Activated CD8-positive, alpha-beta T cell treated with anti-CD3 and anti-CD28 coated beads for 36 hours (primary cell): ENCODE measurements around the gene DPP6. TPM values are rescaled to one million over a fixed set of nuclear protein-coding genes. Genes with fewer than 3 reads are reported as not detected.
A peak's percentile ranks its signal among the peaks of the same experiment; 100 is the strongest.
"Not testable (repeated sequence)": the region's sequence is repeated elsewhere in the genome, so short reads cannot be mapped to it uniquely, and the experiment has no call there.

Experiments
- ATAC-seq: fragments of 200-7000 bp; cut with Tn5 transposase; one replicate; pipeline ENCODE4 v1.10.0; 2021; ENCODE audit warnings: mild to moderate bottlenecking, moderate library complexity
- CTCF ChIA-PET: fragments of 350-600 bp; sonication (Branson Sonifier 250); formaldehyde crosslinking; loops from one replicate; lab custom pipeline; 2021; ENCODE audit warnings: antibody characterized with exemption; lab: Charles Lee
- POLR2A ChIA-PET: fragments of 350-600 bp; sonication (Branson Sonifier 250); formaldehyde crosslinking; loops from one replicate; lab custom pipeline; 2021; ENCODE audit warnings: antibody characterized with exemption; lab: Charles Lee
- DNase-seq: peaks from one replicate; pipeline ENCODE4 v3.0.0-alpha.2; 2020
- H3K27ac Mint-ChIP-seq: one replicate; pipeline ENCODE4 v1.8.0; 2021; ENCODE audit warnings: mild to moderate bottlenecking, mixed read lengths
- H3K27me3 Mint-ChIP-seq: one replicate; pipeline ENCODE4 v1.8.0; 2021; ENCODE audit warnings: mixed read lengths
- H3K36me3 Mint-ChIP-seq: one replicate; pipeline ENCODE4 v1.8.0; 2021; ENCODE audit warnings: low read depth, mixed read lengths
- H3K4me1 Mint-ChIP-seq: one replicate; pipeline ENCODE4 v1.8.0; 2021; ENCODE audit warnings: low read depth, mixed read lengths
- H3K4me3 Mint-ChIP-seq: one replicate; pipeline ENCODE4 v1.8.0; 2021; ENCODE audit warnings: mild to moderate bottlenecking, moderate library complexity, mixed read lengths
- H3K9me3 Mint-ChIP-seq: one replicate; pipeline ENCODE4 v1.8.0; 2021; ENCODE audit warnings: mixed read lengths
- intact Hi-C: fragments of 100-400 bp; cut with micrococcal nuclease; formaldehyde crosslinking; loops from one replicate; pipeline ENCODE4 v1.10.0; 2022
- total RNA-seq, 2 experiments: library from RNA; stranded (reverse); gene quantifications; one replicate each; pipeline ENCODE4 v1.2.3, GENCODE V29; 2021

DPP6 gene
- total RNA-seq, 2 experiments from 2014 or later: not detected

DNA sequence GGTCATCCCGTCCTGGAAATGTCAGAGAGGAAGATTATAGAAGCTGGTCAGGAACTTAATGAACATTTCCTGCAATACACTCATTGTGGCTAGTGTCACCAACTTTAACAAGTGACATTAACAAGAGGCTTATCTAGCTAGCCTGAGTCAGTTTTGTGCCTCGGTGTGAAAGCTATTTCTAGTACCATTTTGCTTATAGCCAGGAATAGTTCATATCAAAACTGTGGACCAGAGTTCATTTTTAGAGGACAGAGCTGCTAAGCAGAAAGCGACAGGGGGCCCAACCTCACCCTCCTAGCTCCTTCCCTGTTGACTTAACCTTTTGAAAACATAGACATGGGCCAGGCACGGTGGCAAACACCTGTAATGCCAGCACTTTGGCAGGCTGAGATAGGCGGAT, 76.9 kb downstream of the DPP6 start:
- H3K4me3 Mint-ChIP-seq, H3K27ac Mint-ChIP-seq, DNase-seq, CTCF ChIA-PET, H3K9me3 Mint-ChIP-seq, H3K4me1 Mint-ChIP-seq, ATAC-seq, intact Hi-C loops, POLR2A ChIA-PET, H3K27me3 Mint-ChIP-seq, H3K36me3 Mint-ChIP-seq: not testable (repeated sequence)

DNA sequence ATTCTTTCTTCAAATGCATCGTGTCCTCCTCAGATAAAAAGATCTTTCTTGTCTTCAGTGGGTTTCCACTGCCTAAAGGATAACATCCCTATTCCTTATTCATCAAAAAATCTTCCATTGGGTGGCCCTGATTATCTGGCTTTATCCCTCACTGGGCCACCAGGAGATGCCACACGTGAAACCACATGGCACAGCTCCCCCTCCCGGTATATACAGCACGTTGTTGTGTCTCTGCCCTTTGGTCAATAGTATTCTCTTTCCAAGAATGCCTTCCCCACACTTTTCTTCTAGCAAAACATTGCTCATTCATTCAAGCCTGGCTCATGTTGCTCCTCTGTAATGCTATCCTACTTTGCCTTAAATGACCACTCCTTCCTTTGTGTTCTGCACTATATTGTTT, 80.4 kb downstream of the DPP6 start:
- H3K4me3 Mint-ChIP-seq, H3K4me1 Mint-ChIP-seq, CTCF ChIA-PET, intact Hi-C loops, ATAC-seq, H3K27ac Mint-ChIP-seq, POLR2A ChIA-PET, DNase-seq, H3K27me3 Mint-ChIP-seq, H3K36me3 Mint-ChIP-seq, H3K9me3 Mint-ChIP-seq: not testable (repeated sequence)

DNA sequence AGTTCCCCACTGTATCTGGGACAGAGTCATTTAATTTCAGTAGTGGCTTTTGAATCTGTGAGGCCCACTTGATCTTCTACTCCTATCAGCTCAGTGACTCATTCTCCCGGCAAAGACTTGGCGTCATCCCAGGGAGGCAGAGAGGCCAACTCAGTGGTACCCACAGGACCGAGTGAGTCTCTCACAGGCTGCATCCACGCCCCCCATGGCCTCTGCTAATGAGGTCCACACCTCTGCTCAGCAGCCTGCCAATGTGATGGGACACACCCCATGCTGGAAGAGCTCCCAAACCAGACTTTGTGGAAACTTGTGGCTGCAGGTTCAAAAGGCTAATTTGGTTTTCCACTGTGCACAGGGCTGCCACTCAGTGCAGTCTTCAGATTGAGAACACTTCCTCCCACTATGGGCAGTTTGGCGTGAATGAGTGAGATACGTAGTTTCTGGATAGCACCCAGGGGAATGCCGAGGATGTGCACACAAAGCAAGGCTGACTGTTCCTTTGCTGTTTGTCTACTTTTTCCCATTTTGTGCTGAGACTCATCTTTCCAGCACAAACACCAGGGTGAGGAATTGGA, 81.6 kb downstream of the DPP6 start:
- ATAC-seq, H3K9me3 Mint-ChIP-seq, H3K4me3 Mint-ChIP-seq, H3K27ac Mint-ChIP-seq, H3K27me3 Mint-ChIP-seq, CTCF ChIA-PET, intact Hi-C loops, DNase-seq, POLR2A ChIA-PET, H3K36me3 Mint-ChIP-seq, H3K4me1 Mint-ChIP-seq: not testable (repeated sequence)

DNA sequence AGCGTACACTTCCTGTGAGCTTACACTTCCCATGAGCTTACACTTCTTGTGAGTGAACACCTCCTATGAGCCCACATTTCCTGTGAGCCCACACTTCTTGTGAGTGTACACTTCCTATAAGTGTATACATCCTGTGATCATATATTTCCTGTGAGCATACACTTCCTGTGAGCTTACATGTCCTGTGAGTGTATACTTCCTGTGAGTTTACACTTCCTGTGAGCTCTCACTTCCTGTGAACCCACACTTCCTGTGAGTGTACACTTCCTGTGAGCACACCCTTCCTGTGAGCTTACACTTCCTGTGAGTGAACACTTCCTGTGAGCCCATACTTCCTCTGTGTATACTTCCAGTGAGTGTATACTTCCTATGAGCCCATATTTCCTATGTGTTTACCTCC, 82.5 kb downstream of the DPP6 start:
- peak; percentile 74 for ATAC-seq
- DNase-seq, H3K36me3 Mint-ChIP-seq, H3K9me3 Mint-ChIP-seq, H3K4me1 Mint-ChIP-seq, H3K4me3 Mint-ChIP-seq, H3K27me3 Mint-ChIP-seq, intact Hi-C loops, POLR2A ChIA-PET, CTCF ChIA-PET: not testable (repeated sequence)
- H3K27ac Mint-ChIP-seq: peak overlapping the region; percentile 11

DNA sequence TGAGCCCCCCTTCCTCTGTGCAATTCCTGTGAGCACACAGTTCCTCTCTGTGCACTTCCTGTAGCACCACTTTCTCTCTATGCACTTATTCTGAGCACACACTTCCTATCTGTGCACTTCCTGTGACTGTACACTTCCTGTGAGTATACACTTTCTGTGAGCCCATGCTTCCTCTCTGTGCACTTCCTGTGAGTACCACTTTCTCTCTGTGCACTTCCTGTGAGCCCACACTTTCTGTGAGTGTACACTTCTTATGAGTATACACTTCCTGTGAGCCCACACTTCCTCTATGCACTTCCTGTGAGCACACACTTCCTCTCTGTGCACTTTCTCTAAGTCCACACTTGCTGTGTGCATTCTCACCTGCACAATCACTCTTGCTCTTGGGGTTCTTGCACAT, 83.4 kb downstream of the DPP6 start:
- H3K4me3 Mint-ChIP-seq, intact Hi-C loops, CTCF ChIA-PET, DNase-seq, H3K9me3 Mint-ChIP-seq, POLR2A ChIA-PET, H3K4me1 Mint-ChIP-seq, H3K27me3 Mint-ChIP-seq, H3K36me3 Mint-ChIP-seq: not testable (repeated sequence)
- peak overlapping the region; percentile 38 for H3K27ac Mint-ChIP-seq
- ATAC-seq: peak; percentile 45

DNA sequence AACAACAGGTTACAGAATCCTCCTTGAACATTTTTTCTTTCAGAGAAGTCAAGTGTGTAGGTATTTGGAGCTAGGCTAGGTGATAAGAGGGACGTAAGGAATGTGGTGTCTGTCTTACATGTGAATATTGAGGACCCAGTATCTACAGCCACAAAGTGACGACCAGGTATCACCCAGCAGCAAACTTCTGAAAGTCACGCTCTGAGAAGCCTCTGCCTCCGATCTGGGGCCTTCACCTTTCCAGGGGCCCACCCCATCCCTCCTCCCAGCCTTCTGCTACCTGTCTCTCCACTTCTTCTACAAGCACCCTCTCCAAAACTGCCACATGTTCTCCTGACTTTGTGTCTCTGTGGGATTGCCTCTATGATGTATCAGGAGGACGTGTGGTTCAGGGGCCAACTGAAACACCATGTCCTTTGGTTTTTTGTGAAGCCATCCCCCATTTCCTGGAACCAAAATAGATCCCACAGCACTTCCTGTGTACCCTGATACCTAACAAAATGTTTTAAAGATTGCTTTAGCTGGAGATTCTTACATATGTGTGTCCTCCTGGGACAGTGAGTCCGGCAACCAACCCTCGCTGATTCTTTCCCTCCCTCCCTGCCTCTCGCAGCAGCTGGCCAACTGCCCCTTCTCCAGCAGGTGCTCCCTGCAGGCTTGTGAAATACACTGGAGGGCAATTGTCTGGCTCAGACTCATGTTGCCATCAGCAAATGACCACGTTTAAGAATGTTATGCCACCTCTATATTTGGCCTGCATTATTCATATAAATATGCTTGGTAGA, 93.9 kb downstream of the DPP6 start:
- H3K27me3 Mint-ChIP-seq, H3K9me3 Mint-ChIP-seq, POLR2A ChIA-PET, H3K4me1 Mint-ChIP-seq, CTCF ChIA-PET, H3K4me3 Mint-ChIP-seq, intact Hi-C loops, H3K36me3 Mint-ChIP-seq, DNase-seq: not testable (repeated sequence)
- peak; percentile 55 for ATAC-seq
- H3K27ac Mint-ChIP-seq: peak overlapping the region; percentile 38

DNA sequence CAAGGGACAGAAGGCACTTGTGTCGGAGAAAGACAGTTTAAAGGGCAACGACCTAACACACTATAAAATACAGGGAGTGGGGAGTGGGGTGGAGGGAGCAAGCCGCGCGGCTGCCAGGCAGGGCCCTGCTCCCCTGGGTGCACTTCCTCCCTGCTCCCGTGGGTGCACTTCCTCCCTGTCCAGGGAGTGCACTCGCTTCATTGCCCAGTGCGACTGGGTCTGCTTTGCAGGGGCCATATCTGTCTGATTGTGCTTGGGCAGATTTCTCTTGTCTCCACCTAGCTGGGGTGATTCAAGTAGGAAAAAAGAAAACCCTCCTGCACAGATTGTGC, 94.5 kb downstream of the DPP6 start:
- DNase-seq, H3K4me3 Mint-ChIP-seq, POLR2A ChIA-PET, H3K27me3 Mint-ChIP-seq, CTCF ChIA-PET, H3K36me3 Mint-ChIP-seq, H3K9me3 Mint-ChIP-seq, H3K4me1 Mint-ChIP-seq, intact Hi-C loops: not testable (repeated sequence)
- H3K27ac Mint-ChIP-seq: peak overlapping the region; percentile 38
- peak; percentile 17 for ATAC-seq

DNA sequence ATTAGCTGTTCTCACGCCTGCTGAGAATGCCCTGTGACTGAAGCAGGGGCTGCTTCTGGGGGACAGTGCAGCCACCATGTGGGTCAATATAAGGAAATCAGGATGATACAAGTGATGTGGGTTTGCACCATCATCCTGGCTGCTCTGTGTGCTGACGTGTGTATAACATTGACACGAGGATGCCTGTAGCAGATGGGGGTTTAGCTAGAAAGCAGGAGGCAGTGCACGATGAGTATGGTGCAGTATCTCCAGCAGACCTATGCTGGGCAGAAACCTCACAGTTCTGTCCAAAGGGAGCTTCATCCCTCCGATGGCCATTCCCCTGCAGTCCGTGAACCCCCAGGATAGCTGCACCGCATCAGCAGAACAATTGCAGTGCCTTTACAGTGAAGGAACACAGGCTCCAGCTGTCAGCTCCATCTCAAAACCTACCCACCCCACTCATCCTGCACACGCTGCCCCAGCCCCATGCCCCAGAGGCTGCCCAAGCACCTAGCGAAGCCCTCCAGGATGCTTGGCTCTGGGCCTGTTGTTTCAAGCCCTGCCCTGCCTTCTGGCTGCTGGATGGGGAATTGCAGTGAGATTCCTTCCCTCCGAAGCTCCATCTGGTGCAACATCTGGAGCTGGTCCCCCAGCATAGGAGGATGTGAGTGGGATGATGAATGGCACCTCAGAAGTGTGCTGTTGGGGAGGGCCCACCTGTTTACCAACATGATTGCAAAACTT, 96.8 kb downstream of the DPP6 start:
- CTCF ChIA-PET: not testable (repeated sequence)

DNA sequence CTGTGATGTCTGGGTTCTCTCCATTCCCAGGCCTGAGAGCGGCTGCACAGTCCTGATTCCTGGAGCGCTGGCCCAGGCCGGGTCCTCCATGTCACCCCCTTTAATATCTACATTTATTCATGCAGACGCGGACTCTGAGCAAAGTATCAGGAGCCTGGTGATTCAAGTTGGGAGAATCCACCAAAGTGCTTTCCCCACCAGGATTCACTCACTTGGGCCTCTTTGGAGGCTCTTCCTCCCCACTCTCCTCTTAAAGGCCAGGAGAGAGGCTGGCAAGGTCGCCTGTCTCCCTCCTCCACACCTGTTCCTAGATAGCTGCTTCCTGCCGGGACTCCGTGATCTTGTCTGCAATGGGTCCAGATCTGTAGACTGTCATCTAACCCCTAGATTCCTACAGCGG, 98.5 kb downstream of the DPP6 start:
- DNase-seq, POLR2A ChIA-PET, intact Hi-C loops, H3K36me3 Mint-ChIP-seq, CTCF ChIA-PET, H3K9me3 Mint-ChIP-seq, H3K27me3 Mint-ChIP-seq, H3K4me3 Mint-ChIP-seq, H3K4me1 Mint-ChIP-seq, ATAC-seq, H3K27ac Mint-ChIP-seq: not testable (repeated sequence)

More for the DNA sequence above, 96.8 kb downstream of the DPP6 start:
- H3K27ac Mint-ChIP-seq, DNase-seq, H3K9me3 Mint-ChIP-seq, H3K4me3 Mint-ChIP-seq, H3K4me1 Mint-ChIP-seq, ATAC-seq, H3K36me3 Mint-ChIP-seq, H3K27me3 Mint-ChIP-seq, POLR2A ChIA-PET, intact Hi-C loops: not testable (repeated sequence)

DNA sequence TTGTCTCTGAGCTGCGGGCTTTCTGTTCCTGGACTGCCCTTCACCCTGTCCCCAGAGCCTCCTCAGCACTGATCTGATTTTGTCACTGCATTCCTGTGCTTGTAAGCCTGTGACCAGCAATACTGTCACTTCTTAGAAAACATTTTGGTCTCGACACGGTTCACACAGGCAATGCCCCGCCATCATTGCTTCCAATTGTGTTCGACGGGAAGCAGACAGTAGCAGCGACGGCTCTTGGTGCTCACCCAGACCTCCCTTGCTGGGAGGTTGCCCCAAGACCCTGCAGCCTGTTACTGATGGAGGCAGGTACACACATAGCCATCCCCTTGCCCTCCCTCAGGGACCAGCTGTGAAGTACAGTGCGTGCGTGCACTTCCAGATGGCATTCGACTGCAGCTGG, 99.1 kb downstream of the DPP6 start:
- H3K9me3 Mint-ChIP-seq, H3K4me1 Mint-ChIP-seq, H3K4me3 Mint-ChIP-seq, DNase-seq, POLR2A ChIA-PET, H3K27ac Mint-ChIP-seq, ATAC-seq, H3K27me3 Mint-ChIP-seq, CTCF ChIA-PET, intact Hi-C loops, H3K36me3 Mint-ChIP-seq: not testable (repeated sequence)

DNA sequence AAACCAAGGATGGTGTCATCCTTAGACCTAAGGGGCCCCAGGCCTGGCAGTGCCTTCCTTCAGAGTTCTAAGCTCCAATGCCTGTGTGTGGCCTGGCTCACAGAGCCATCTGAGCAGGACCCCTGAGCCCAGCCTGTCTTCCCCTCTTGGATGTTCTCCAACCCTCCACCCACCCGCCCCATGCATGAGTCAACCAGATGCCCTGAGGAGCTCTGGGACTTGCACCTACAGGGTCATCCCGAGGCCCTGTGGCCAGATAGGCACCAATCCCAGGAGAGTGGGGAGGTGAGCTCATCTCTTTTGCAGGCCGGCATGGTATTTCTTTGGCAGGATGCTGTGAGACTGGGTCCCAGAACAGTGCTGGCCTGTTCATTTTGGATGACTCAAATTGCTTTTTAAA, 103.7 kb downstream of the DPP6 start:
- CTCF ChIA-PET, H3K4me1 Mint-ChIP-seq, H3K4me3 Mint-ChIP-seq, H3K9me3 Mint-ChIP-seq, H3K36me3 Mint-ChIP-seq, H3K27me3 Mint-ChIP-seq, DNase-seq, POLR2A ChIA-PET, ATAC-seq, intact Hi-C loops, H3K27ac Mint-ChIP-seq: not testable (repeated sequence)

DNA sequence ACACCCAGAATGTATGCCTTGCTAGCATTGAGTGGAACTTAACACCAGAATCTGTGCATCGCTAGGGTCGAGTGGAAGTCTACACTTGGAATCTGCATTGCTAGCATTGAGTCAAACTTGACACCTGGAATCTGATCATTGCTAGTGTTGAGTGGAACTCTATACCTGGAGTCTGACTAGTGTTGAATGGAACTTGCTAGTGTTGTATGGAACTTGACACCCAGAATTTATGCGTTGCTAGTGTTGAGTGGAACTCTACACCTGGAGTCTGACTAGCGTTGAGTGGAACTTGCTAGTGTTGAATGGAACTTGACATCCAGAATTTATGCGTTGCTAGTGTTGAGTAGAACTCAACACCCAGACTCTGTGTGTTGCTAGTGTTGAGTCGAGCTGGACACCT, 110.7 kb downstream of the DPP6 start:
- H3K4me3 Mint-ChIP-seq, POLR2A ChIA-PET, CTCF ChIA-PET, H3K9me3 Mint-ChIP-seq, H3K4me1 Mint-ChIP-seq, H3K27ac Mint-ChIP-seq, H3K27me3 Mint-ChIP-seq, ATAC-seq, intact Hi-C loops, H3K36me3 Mint-ChIP-seq, DNase-seq: not testable (repeated sequence)
